ENCODE data around the gene DDA1. TPM values are rescaled to one million over a fixed set of nuclear protein-coding genes. Genes with fewer than 3 reads are reported as not detected.

The DDA1 gene
- total RNA-seq, 1 donor from 2014 or later, result 30.4 TPM

- intact Hi-C loops (cut with DNase I), result no loop called here
- Histone ChIP-seq H3K27ac (no peak overlapping the region), H3K36me3 (no peaks in the 10 kb centered on the region), H3K4me3 (no peak overlapping the region), H3K9me3 (no peaks in the 10 kb centered on the region), H3K27me3 (no peaks in the 10 kb centered on the region), H3K4me1 (peaks cover 9% of the 10 kb centered on the region)
- ATAC-seq, result no peak
- TF ChIP-seq CTCF (IDR thresholded peaks at IDR 0.05), result no peak
- no peak for DNase-seq
Observed at GRCh38 chr19:17340871-17341357, 31.6 kb downstream of the DDA1 start.

DNA sequence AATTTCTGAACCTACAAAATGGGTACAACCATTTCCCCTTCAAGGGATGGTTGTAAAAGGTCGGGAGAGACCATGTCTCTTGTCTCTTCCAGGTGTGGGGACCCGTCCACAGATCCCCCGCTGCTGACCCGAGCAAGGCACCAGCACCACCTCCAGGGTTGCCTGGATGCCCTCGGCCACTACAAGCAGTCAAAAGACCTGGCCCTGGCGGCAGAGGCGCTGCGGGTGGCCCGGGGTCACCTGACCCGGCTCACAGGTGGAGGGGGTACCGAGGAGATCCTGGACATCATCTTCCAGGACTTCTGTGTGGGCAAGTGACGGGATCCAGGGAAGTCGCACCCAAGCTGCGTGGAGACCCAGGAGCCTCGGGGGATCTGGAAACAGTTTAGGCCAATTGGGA, 32.0 kb downstream of the DDA1 start:
- DNase-seq, result no peak
- peaks cover 13% of the 10 kb centered on the region for H3K4me1 ChIP-seq

GRCh38 chr19:17341845-17342244, 32.5 kb downstream of the DDA1 start:
- no peak for TF ChIP-seq CTCF (IDR thresholded peaks at IDR 0.05)
- ATAC-seq (no peak), DNase-seq (no peak)
- peaks cover 15% of the 10 kb centered on the region for H3K4me1 ChIP-seq
- no peak overlapping the region for H3K4me3 ChIP-seq
- no peaks in the 10 kb centered on the region for H3K27me3 ChIP-seq
- no peak overlapping the region for H3K27ac ChIP-seq
- H3K36me3 ChIP-seq, result no peaks in the 10 kb centered on the region
- intact Hi-C loops (cut with DNase I), result no loop called here
- no peaks in the 10 kb centered on the region for H3K9me3 ChIP-seq

More for the DNA sequence above, 32.0 kb downstream of the DDA1 start:
- no peak for TF ChIP-seq CTCF (IDR thresholded peaks at IDR 0.05)
- no peak overlapping the region for H3K4me3 ChIP-seq
- no peaks in the 10 kb centered on the region for H3K27me3 ChIP-seq
- no peaks in the 10 kb centered on the region for H3K9me3 ChIP-seq
- no peak for ATAC-seq
- intact Hi-C loops (cut with DNase I), result no loop called here
- no peak overlapping the region for H3K27ac ChIP-seq
- no peaks in the 10 kb centered on the region for H3K36me3 ChIP-seq

GRCh38 chr19:17346109-17346671, 36.8 kb downstream of the DDA1 start:
- intact Hi-C loops (cut with DNase I), result loop anchor here (5.0 kb wide), 1 partner anchor 41 kb away; no protein-coding TSS in a partner anchor
- no peak overlapping the region for H3K4me3 ChIP-seq
- ATAC-seq (peak; percentile 95), DNase-seq (peak; percentile 87)
- TF ChIP-seq CTCF (IDR thresholded peaks at IDR 0.05), result peak; percentile 98
- no peak overlapping the region for H3K27ac ChIP-seq
- peaks cover 12% of the 10 kb centered on the region for H3K4me1 ChIP-seq
- H3K36me3 ChIP-seq, result no peaks in the 10 kb centered on the region
- H3K9me3 ChIP-seq, result no peaks in the 10 kb centered on the region
- no peaks in the 10 kb centered on the region for H3K27me3 ChIP-seq

DNA sequence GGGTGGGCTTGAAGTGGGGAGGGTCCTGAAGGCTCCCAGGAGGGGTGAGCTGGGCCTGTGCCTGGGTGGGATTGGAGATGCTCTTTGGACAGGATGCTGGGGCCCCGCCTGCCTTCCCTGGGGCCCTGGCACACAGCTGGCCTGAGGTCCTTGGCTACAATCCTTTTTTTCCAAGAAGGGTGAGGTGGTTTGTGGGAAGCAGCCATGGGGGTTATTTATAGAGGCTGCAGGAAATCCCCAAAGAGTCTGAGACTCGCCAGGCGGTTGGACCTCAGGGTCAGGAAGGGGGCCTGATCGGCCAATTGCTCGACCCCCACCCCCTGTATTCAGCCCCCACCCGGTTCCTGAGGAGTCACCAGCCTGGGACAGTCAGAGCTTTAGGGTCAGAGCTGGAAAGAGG, 38.0 kb downstream of the DDA1 start:
- intact Hi-C loops (cut with DNase I), result loop anchor here (5.0 kb wide), 1 partner anchor 40 kb away; no protein-coding TSS in a partner anchor
- H3K4me3 ChIP-seq, result no peak overlapping the region
- TF ChIP-seq CTCF (IDR thresholded peaks at IDR 0.05), result no peak
- no peak for DNase-seq
- no peaks in the 10 kb centered on the region for H3K9me3 ChIP-seq
- ATAC-seq, result no peak
- no peaks in the 10 kb centered on the region for H3K27me3 ChIP-seq
- H3K4me1 ChIP-seq, result peaks cover 12% of the 10 kb centered on the region
- H3K27ac ChIP-seq, result no peak overlapping the region
- no peaks in the 10 kb centered on the region for H3K36me3 ChIP-seq
